A673 (cell line): ENCODE results near the gene RBP7. TPM values are rescaled to one million over a fixed set of nuclear protein-coding genes. Genes with fewer than 3 reads are reported as not detected.
A peak's percentile ranks its signal among the peaks of the same experiment; 100 is the strongest.

Source experiments
- BruUV-seq: library from RNA; stranded (reverse); fragments of 400-500 nt; replicated peaks from 2 replicates; lab custom pipeline; 2021; lab: Mats Ljungman, UMichigan
- CTCF ChIA-PET: fragments of 300-600 bp; sonication (Branson Sonifier 250); formaldehyde crosslinking; loops from one replicate; lab custom pipeline; 2022; ENCODE audit warnings: antibody characterized with exemption; lab: Charles Lee
- POLR2A ChIA-PET: fragments of 300-600 bp; sonication (Branson Sonifier 250); formaldehyde crosslinking; loops from one replicate; lab custom pipeline; 2022; ENCODE audit warnings: antibody characterized with exemption; ENCODE audit not compliant: low non-redundant PET; lab: Charles Lee
- DNase-seq: peaks from one replicate; pipeline ENCODE4 v3.0.0-alpha.2; 2015; ENCODE audit warnings: low spot score
- H3K27ac ChIP-seq: fragments of 200-600 bp; sonication (generic); 2 replicates; pipeline ENCODE4 v1.5.1; 2016; ENCODE audit warnings: mixed run types, low read depth, mild to moderate bottlenecking, mixed read lengths, antibody characterized with exemption, low read length; ENCODE audit not compliant: poor library complexity, severe bottlenecking
- H3K27me3 ChIP-seq: fragments of 200-600 bp; sonication (generic); replicated peaks from 2 replicates; pipeline ENCODE4 v1.6.1; 2017; ENCODE audit warnings: mixed run types, low read depth, mild to moderate bottlenecking, mixed read lengths, antibody characterized with exemption, low read length; ENCODE audit not compliant: insufficient read depth, poor library complexity
- H3K36me3 ChIP-seq: fragments of 200-600 bp; sonication (generic); 2 replicates; pipeline ENCODE4 v1.6.1; 2016; ENCODE audit warnings: mixed run types, mild to moderate bottlenecking, mixed read lengths, antibody characterized with exemption, low read length; ENCODE audit not compliant: insufficient read depth, poor library complexity, severe bottlenecking
- H3K4me1 ChIP-seq: fragments of 200-600 bp; sonication (generic); 2 replicates; pipeline ENCODE4 v1.6.1; 2017; ENCODE audit warnings: mixed run types, mild to moderate bottlenecking, mixed read lengths, antibody characterized with exemption, low read length; ENCODE audit not compliant: insufficient read depth, poor library complexity, severe bottlenecking
- H3K4me3 ChIP-seq: fragments of 200-600 bp; sonication (generic); 2 replicates; pipeline ENCODE4 v1.5.1; 2016; ENCODE audit warnings: low read depth, mixed run types, mild to moderate bottlenecking, mixed read lengths, low read length; ENCODE audit not compliant: poor library complexity, severe bottlenecking
- H3K9me3 ChIP-seq: fragments of 200-600 bp; sonication (generic); 2 replicates; pipeline ENCODE4 v1.6.1; 2016; ENCODE audit warnings: mixed run types, low read depth, mild to moderate bottlenecking, mixed read lengths, antibody characterized with exemption, low read length; ENCODE audit not compliant: poor library complexity, severe bottlenecking
- EZH2 ChIP-seq: fragments of 200-600 bp; sonication (generic); IDR thresholded peaks from 2 replicates; pipeline ENCODE4 v1.6.1; 2017; ENCODE audit warnings: borderline replicate concordance, low read depth, mild to moderate bottlenecking, mixed read lengths, antibody characterized with exemption, low read length; ENCODE audit not compliant: poor library complexity, severe bottlenecking
- intact Hi-C: fragments of 100-400 bp; cut with micrococcal nuclease; formaldehyde crosslinking; loops from one replicate; pipeline ENCODE4 v1.10.0; 2022; ENCODE audit not compliant: unreplicated experiment
- microRNA-seq: library from miRNA; unstranded; fragments of <30 nt; microRNA quantifications from one replicate; pipeline ENCODE4 v1.2.0, GENCODE V29; 2021
- total RNA-seq: library from RNA; stranded (reverse); gene quantifications from 2 replicates; pipeline ENCODE4 v1.2.3, GENCODE V29; 2021
- TF ChIP-seq, protein P1 (sequence below): fragments of 300-800, 200-600 bp; sonication (generic); conservative IDR thresholded peaks from 2 replicates; pipeline ENCODE4 v1.5.1; 2017; ENCODE audit warnings: low read depth, mild to moderate bottlenecking, antibody characterized with exemption, low read length, moderate library complexity, mixed read lengths

Gene RBP7
- total RNA-seq, 1 experiment from 2014 or later: not detected

DNA sequence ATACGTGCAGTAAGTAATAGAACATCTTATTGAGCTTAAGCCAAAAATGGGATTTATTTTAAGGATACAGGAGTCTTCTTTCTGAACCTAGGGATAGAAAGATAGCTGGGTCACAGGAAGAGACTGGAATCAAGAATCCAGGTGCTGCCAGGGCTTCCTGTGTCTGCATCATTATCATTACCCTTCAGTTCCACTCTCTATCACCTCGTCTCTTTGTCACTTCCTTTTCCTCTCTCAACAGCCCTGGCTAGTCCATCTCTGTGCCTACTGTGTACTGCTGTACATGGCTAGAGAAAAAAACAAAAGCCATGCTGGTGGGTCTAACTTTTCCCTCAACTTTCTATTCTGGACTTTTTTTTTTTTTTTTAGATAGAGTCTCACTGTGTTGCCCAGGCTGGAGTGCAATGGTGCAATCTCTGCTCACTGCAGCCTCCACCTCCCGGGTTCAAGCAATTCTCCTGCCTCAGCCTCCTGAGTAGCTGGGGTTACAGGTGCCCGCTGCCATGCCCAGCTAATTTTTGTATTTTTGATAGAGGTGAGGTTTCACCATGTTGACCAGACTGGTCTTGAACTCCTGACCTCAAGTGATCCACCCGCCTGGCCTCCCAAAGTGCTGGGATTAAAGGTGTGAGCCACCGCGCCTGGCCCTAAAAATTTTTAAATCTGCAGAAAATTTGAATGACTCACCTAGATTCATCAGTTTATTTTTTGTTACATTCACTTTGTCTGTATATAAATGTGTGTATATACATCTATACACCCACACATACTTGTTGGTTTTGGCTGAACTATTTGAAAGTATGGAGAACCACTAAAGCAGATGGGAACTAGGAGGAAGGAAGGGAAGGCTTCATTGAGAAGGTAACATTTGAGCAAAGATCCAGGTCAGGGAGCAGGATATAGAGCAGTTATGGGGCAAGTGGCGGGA, 67.7 kb downstream of the RBP7 start:
- ChIA-PET POLR2A (no interaction called here), CTCF (no interaction called here)
- DNase-seq: no peak
- no peak for TF ChIP-seq EZH2
- TF ChIP-seq, protein P1, sequence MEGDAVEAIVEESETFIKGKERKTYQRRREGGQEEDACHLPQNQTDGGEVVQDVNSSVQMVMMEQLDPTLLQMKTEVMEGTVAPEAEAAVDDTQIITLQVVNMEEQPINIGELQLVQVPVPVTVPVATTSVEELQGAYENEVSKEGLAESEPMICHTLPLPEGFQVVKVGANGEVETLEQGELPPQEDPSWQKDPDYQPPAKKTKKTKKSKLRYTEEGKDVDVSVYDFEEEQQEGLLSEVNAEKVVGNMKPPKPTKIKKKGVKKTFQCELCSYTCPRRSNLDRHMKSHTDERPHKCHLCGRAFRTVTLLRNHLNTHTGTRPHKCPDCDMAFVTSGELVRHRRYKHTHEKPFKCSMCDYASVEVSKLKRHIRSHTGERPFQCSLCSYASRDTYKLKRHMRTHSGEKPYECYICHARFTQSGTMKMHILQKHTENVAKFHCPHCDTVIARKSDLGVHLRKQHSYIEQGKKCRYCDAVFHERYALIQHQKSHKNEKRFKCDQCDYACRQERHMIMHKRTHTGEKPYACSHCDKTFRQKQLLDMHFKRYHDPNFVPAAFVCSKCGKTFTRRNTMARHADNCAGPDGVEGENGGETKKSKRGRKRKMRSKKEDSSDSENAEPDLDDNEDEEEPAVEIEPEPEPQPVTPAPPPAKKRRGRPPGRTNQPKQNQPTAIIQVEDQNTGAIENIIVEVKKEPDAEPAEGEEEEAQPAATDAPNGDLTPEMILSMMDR: no peak
- peaks cover 12% of the 10 kb centered on the region for H3K4me1 ChIP-seq
- no peaks in the 10 kb centered on the region for H3K9me3 ChIP-seq
- H3K27ac ChIP-seq: no peak overlapping the region
- H3K36me3 ChIP-seq: no peaks in the 10 kb centered on the region
- BruUV-seq: no TSS peak
- H3K4me3 ChIP-seq: no peak overlapping the region
- no peaks in the 10 kb centered on the region for H3K27me3 ChIP-seq
- intact Hi-C loops: no loop called here

DNA sequence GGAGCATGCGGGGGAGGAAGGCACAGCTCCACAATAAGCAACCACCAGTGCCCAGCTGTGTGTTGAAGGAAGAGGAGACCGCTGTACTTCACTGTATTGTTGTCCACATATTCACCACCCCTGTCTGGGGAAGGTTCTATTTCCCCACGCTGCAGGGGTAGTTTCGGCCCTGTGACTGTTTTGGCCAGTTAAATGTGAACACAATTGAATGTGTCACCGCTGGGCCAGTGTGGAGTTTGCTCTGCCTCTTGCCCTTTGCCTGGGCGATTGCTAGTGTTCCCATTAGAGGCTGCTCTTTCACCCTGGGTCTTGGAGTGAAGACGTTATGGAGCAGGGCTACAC, 68.3 kb downstream of the RBP7 start:
- no peaks in the 10 kb centered on the region for H3K27me3 ChIP-seq
- no peaks in the 10 kb centered on the region for H3K36me3 ChIP-seq
- H3K27ac ChIP-seq: no peak overlapping the region
- no peak for DNase-seq
- H3K4me3 ChIP-seq: no peak overlapping the region
- POLR2A ChIA-PET: no interaction called here
- BruUV-seq: no TSS peak
- CTCF ChIA-PET: no interaction called here
- intact Hi-C loops: no loop called here
- H3K4me1 ChIP-seq: peaks cover 12% of the 10 kb centered on the region
- TF ChIP-seq EZH2: no peak
- H3K9me3 ChIP-seq: no peaks in the 10 kb centered on the region

Small RNAs within 50 kb of the gene (microRNA-seq; reads per million reads assigned to microRNA genes)
- 3.0 reads per million, percentile 6 among the genes with 10 or more reads in this experiment for gene MIR5697

Other genes with a start within 250 kb of the RBP7 start
- 77.4 and 85.3 TPM in 2 replicates for gene CLSTN1, start 173.3 kb upstream of the RBP7 start, total RNA-seq
- 14.6 and 22.0 TPM in 2 replicates for gene CTNNBIP1, start 87.0 kb upstream of the RBP7 start, total RNA-seq
- gene LZIC, start 53.8 kb upstream of the RBP7 start, total RNA-seq: 53.7 and 56.5 TPM in 2 replicates
- gene NMNAT1, start 53.8 kb upstream of the RBP7 start, total RNA-seq: 4.3 and 4.5 TPM in 2 replicates
- 58.0 and 59.4 TPM in 2 replicates for gene UBE4B, start 35.7 kb downstream of the RBP7 start, total RNA-seq
- gene KIF1B, start 213.3 kb downstream of the RBP7 start, total RNA-seq: 69.5 and 71.7 TPM in 2 replicates